Skeletal muscle tissue (tissue), 4 donors: ENCODE measurements around the gene MOV10L1. TPM values are rescaled to one million over a fixed set of nuclear protein-coding genes. Genes with fewer than 3 reads are reported as not detected.

Experiments
- H3K27ac ChIP-seq: one replicate; pipeline ENCODE4 v1.7.0; 2013; ENCODE audit warnings: mild to moderate bottlenecking, low read depth, low read length, inconsistent platforms
- H3K27me3 ChIP-seq, 3 donors: one replicate each; pipeline ENCODE4 v1.7.0; 2013; ENCODE audit warnings: low read length in 3 of 3; ENCODE audit not compliant: control insufficient read depth in 3 of 3, insufficient read depth in 3 of 3
- H3K36me3 ChIP-seq, 3 donors: one replicate each; pipeline ENCODE4 v1.7.0; 2013; ENCODE audit warnings: low read length in 3 of 3; ENCODE audit not compliant: control insufficient read depth in 3 of 3, insufficient read depth in 3 of 3
- H3K4me1 ChIP-seq, 3 donors: one replicate each; pipeline ENCODE4 v1.7.0; 2013; ENCODE audit warnings: low read length in 3 of 3, mild to moderate bottlenecking in 3 of 3; ENCODE audit not compliant: control insufficient read depth in 3 of 3, insufficient read depth in 3 of 3
- H3K4me3 ChIP-seq, 3 donors: one replicate each; pipeline ENCODE4 v1.7.0; 2013; ENCODE audit warnings: low read length in 3 of 3
- H3K9ac ChIP-seq, 3 donors: one replicate each; pipeline ENCODE4 v1.7.0; 2013; ENCODE audit warnings: low read length in 3 of 3, mild to moderate bottlenecking in 3 of 3, moderate library complexity in 2 of 3, low read depth in 1 of 3
- H3K9me3 ChIP-seq, 3 donors: one replicate each; pipeline ENCODE4 v1.7.0; 2013; ENCODE audit warnings: low read length in 3 of 3; ENCODE audit not compliant: control insufficient read depth in 3 of 3
- total RNA-seq: library from RNA; depleted of rRNA; stranded (reverse); fragments of >200 nt; gene quantifications from one replicate; pipeline ENCODE4 v1.2.3, GENCODE V29; 2014
- donor health status: Osteomylitis.

MOV10L1 gene
- total RNA-seq, 1 donor from 2014 or later, result 2.1 TPM

DNA sequence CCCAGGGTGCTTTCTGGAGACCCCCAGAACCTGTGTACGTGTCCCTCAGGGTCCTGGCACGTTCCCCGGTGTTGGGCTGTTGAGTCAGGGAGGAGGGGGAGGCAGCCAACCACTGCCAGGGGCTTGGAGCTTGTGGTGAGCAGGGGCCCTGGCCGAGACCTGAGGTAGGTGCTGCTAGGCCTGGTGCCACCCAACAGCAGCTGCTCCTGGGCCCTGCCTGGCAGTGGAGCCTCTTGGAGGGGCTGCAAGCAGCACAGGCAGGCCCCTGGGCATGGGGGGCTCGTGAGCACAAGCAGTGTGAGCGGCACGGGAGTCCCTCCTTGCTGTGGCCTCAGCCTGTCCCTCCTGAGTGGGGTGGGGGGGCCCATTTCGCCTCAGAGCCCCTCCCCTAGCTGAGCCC lies 103.8 kb downstream of the MOV10L1 start:
- Histone ChIP-seq H3K36me3 (peaks cover 13 to 26% (median 21%) of the 10 kb centered on the region in 3 donors), H3K4me1 (peaks cover 18 to 29% (median 21%) of the 10 kb centered on the region in 3 donors), H3K27me3 (no peaks in the 10 kb centered on the region), H3K4me3 (no peak overlapping the region), H3K9me3 (no peaks in the 10 kb centered on the region), H3K27ac (no peak overlapping the region), H3K9ac (no peak overlapping the region)

DNA sequence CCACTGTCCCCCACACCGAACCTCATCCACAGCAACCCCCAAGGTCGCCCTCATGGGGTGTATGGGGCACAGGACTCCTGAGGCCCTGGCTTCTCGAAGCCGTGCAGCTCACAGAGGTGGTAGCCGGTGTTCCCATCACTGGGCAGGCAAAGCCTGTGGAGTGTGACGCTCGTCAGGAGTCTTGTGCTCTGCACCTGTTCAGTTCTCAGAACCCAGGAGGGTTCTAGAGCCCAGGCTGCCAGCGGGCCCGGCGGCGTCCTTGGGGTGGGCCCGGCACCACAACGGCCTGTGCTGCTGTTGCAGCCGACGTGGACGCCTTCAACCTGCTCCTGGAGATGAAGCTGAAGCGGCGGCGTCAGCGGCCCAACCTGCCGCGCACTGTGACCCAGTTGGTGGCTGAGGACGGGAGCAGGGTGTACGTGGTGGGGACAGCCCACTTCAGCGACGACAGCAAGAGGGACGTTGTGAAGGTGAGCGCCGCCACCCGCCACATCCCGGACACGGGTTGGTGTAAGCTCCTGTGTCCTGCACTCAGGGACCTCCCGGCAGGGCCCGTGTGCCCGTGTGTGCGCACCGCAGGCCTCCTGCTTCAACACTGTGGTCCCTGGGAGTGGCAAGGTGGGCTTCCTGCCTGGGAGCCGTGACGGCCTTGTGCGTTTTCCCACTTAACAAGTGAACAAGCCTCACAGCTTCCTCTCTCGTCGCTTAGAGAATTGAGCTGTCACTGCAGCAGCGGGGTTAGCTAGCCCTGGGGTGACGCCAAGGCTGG lies 104.4 kb downstream of the MOV10L1 start:
- Histone ChIP-seq H3K27ac (no peak overlapping the region), H3K36me3 (peaks cover 13 to 26% (median 21%) of the 10 kb centered on the region in 3 donors), H3K4me1 (peaks cover 16 to 24% (median 19%) of the 10 kb centered on the region in 3 donors), H3K9me3 (no peaks in the 10 kb centered on the region), H3K27me3 (no peaks in the 10 kb centered on the region), H3K4me3 (no peak overlapping the region), H3K9ac (no peak overlapping the region)

DNA sequence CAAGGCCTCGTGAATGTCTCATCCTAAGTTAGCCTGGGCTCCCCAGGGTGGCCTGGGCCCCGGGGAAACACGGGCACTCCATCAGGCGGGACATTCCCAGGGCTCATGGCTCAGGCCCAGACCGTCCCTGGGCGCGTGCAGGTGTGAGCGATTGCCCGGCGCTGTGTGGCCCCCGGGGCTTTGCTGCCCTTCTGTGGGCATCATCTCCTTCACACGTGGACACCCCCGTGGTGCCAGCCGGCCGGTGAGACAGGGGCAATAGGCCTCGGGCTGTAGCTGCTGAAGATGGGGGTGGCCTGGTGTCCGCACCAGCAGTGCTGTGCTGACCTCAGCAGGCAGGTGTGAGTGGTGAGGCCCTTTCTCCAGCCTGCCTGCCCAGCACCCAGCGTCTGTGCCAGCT lies 106.5 kb downstream of the MOV10L1 start:
- Histone ChIP-seq H3K27me3 (no peaks in the 10 kb centered on the region), H3K27ac (no peak overlapping the region), H3K9ac (no peak overlapping the region), H3K36me3 (peaks cover 13 to 26% (median 21%) of the 10 kb centered on the region in 3 donors), H3K9me3 (no peaks in the 10 kb centered on the region), H3K4me3 (no peak overlapping the region), H3K4me1 (peaks cover 9 to 14% (median 9%) of the 10 kb centered on the region in 3 donors)

GRCh38 chr22:50197000-50197800 lies 107.4 kb downstream of the MOV10L1 start:
- Histone ChIP-seq H3K9ac (no peak overlapping the region), H3K4me1 (peaks cover 15 to 18% (median 16%) of the 10 kb centered on the region in 3 donors), H3K4me3 (no peak overlapping the region), H3K36me3 (peaks cover 13 to 26% (median 21%) of the 10 kb centered on the region in 3 donors), H3K27ac (no peak overlapping the region), H3K9me3 (no peaks in the 10 kb centered on the region), H3K27me3 (no peaks in the 10 kb centered on the region)

GRCh38 chr22:50197856-50198623 lies 108.2 kb downstream of the MOV10L1 start:
- H3K4me1 ChIP-seq, result peaks cover 17 to 20% (median 18%) of the 10 kb centered on the region in 3 donors
- H3K36me3 ChIP-seq, result peaks cover 13 to 26% (median 21%) of the 10 kb centered on the region in 3 donors
- H3K27ac ChIP-seq, result no peak overlapping the region
- H3K9me3 ChIP-seq, result no peaks in the 10 kb centered on the region
- no peak overlapping the region for H3K9ac ChIP-seq
- no peak overlapping the region for H3K4me3 ChIP-seq
- H3K27me3 ChIP-seq, result no peaks in the 10 kb centered on the region

- peaks cover 17 to 20% (median 18%) of the 10 kb centered on the region in 3 donors for H3K4me1 ChIP-seq
- H3K36me3 ChIP-seq, result peaks cover 11 to 25% (median 20%) of the 10 kb centered on the region in 3 donors
- no peak overlapping the region for H3K4me3 ChIP-seq
- no peak overlapping the region for H3K9ac ChIP-seq
- no peaks in the 10 kb centered on the region for H3K9me3 ChIP-seq
- H3K27me3 ChIP-seq, result no peaks in the 10 kb centered on the region
- H3K27ac ChIP-seq, result no peak overlapping the region
These were observed 108.8 kb downstream of the MOV10L1 start for GRCh38 chr22:50198624-50199017.

DNA sequence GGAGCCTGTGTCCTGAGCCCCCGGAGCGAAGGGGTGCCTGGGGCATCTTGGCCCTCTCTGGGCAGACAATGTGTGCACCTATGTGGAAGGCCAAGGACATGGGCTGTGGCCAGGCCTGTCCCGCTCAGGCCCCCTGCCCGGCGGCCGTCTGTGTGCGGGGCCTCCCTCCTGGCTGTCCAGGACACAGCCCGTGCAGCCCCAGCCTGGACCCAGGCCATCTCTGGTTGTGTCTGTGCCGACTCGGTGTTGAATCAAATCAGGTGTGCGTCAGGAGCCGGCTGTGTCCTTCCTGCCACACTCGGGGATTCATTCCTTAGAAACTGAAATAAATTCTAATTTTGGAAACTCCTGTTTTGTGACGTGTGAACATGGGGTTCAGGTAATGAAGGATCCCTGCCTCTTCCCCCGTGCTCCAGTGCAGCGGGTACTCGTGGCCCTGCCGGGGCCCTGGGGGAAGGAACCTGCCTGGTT lies 109.5 kb downstream of the MOV10L1 start:
- Histone ChIP-seq H3K9ac (no peak overlapping the region), H3K27ac (no peak overlapping the region), H3K36me3 (peaks cover 9 to 20% (median 19%) of the 10 kb centered on the region in 3 donors), H3K4me3 (no peak overlapping the region), H3K4me1 (peaks cover 17 to 20% (median 18%) of the 10 kb centered on the region in 3 donors), H3K9me3 (no peaks in the 10 kb centered on the region), H3K27me3 (no peaks in the 10 kb centered on the region)

- Histone ChIP-seq H3K9me3 (no peaks in the 10 kb centered on the region), H3K27me3 (no peaks in the 10 kb centered on the region), H3K9ac (peak overlapping the region in 2 of 3 donors; percentile 71 to 83), H3K4me1 (peaks cover 17 to 24% (median 18%) of the 10 kb centered on the region in 3 donors), H3K27ac (no peak overlapping the region), H3K4me3 (peak overlapping the region; percentile 43 to 81 (median 81)), H3K36me3 (peaks cover 5 to 14% (median 12%) of the 10 kb centered on the region in 3 donors)
These were observed 110.1 kb downstream of the MOV10L1 start for GRCh38 chr22:50199829-50200460.
